DOHH2 (cell line): Measurements from ENCODE around the gene SEMA6C.

Experiments
- H3F3A ChIP-seq: fragments of 200-600 bp; sonication (generic), shearing (Covaris generic); 2 replicates; pipeline ENCODE4 v1.6.0; 2016; ENCODE audit warnings: antibody characterized with exemption, mild to moderate bottlenecking; ENCODE audit not compliant: control insufficient read depth, insufficient read depth
- H3K27ac ChIP-seq: fragments of 200-600 bp; sonication (generic); 2 replicates; pipeline ENCODE4 v1.5.1; 2014; ENCODE audit warnings: low read depth, mild to moderate bottlenecking, low read length, moderate library complexity
- H3K27me3 ChIP-seq: fragments of 200-600 bp; sonication (generic); 2 replicates; pipeline ENCODE4 v1.6.1; 2014; ENCODE audit warnings: mild to moderate bottlenecking, low read length, mixed read lengths; ENCODE audit not compliant: control insufficient read depth
- H3K36me3 ChIP-seq: fragments of 200-600 bp; sonication (generic); 2 replicates; pipeline ENCODE4 v1.6.1; 2014; ENCODE audit warnings: mild to moderate bottlenecking, low read length, moderate library complexity, mixed read lengths; ENCODE audit not compliant: control insufficient read depth
- H3K4me1 ChIP-seq: fragments of 200-600 bp; sonication (generic); 2 replicates; pipeline ENCODE4 v1.6.1; 2014; ENCODE audit warnings: mild to moderate bottlenecking, low read length, mixed read lengths; ENCODE audit not compliant: control insufficient read depth
- H3K4me2 ChIP-seq: fragments of 200-600 bp; sonication (generic); 2 replicates; pipeline ENCODE4 v1.6.0; 2014; ENCODE audit warnings: mild to moderate bottlenecking, low read length, moderate library complexity
- H3K4me3 ChIP-seq: fragments of 200-600 bp; sonication (generic); 2 replicates; pipeline ENCODE4 v1.5.1; 2014; ENCODE audit warnings: mild to moderate bottlenecking, low read length, mixed read lengths
- H3K79me2 ChIP-seq: fragments of 200-600 bp; sonication (generic); 2 replicates; pipeline ENCODE4 v1.6.1; 2014; ENCODE audit warnings: mild to moderate bottlenecking, low read length, mixed read lengths; ENCODE audit not compliant: control insufficient read depth
- H3K9me2 ChIP-seq: fragments of 200-600 bp; sonication (generic); replicated peaks from 2 replicates; pipeline ENCODE4 v1.6.1; 2014; ENCODE audit warnings: mild to moderate bottlenecking, low read length, mixed read lengths; ENCODE audit not compliant: control insufficient read depth
- H3K9me3 ChIP-seq: fragments of 200-600 bp; sonication (generic); 2 replicates; pipeline ENCODE4 v1.6.1; 2014; ENCODE audit warnings: antibody characterized with exemption, low read length, mixed read lengths; ENCODE audit not compliant: control insufficient read depth, insufficient read depth
- H4K20me1 ChIP-seq: fragments of 200-600 bp; sonication (generic); 2 replicates; pipeline ENCODE4 v1.6.0; 2014; ENCODE audit warnings: low read depth, mild to moderate bottlenecking, antibody characterized with exemption, low read length, moderate library complexity; ENCODE audit not compliant: control insufficient read depth, insufficient read depth
- EZH2phosphoT487 ChIP-seq: fragments of 200-600 bp; sonication (generic); IDR thresholded peaks from 2 replicates; pipeline ENCODE4 v1.6.1; 2017; ENCODE audit warnings: borderline replicate concordance, mild to moderate bottlenecking, antibody characterized with exemption, low read length, moderate library complexity, mixed read lengths
- TF ChIP-seq, protein P1 (sequence below): fragments of 200-600 bp; sonication (generic); IDR thresholded peaks from one replicate; pipeline ENCODE4 v1.5.1; 2014; ENCODE audit warnings: antibody characterized with exemption, mild to moderate bottlenecking, low read depth, low read length; ENCODE audit not compliant: poor library complexity, severe bottlenecking

SEMA6C gene

DNA sequence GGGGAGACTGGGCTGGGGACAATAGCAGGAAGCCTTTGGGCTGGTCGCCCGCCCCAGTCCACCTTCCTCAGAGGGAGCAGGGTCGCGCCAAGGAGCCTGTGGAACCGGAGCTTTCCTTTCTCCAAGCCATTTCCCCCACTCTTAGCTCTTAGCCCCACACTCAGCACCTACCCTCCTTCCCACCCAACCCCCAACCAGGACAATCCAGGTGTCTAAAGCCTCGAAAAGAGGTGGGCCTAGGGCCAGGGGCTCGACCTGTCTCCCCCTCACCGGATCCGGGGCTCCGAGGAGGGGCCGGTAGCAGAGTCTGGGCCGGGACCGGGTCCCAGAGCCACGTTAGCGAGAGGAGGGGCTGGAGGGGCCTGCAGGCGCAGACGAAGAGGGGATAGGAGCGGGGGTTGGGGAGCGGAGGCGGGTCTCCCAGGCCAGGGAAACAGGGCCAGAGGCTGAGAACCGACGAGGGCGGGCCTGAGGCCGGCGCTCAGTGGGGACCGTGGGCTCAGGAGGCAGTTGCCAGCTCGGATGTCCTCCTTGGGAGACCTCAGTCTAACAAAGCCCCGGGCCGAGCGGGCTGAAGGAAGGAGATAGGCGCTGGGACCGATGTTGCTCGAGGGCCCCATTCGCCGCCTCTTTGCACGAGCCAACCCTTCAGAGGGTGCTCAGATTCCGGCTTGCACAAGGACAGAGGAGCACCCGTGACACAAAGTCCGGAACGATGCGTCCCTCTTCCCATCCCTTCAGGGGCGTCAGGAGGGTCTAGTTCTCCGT is 943 bp downstream of the SEMA6C start:
- peaks cover 57% of the 10 kb centered on the region for H3K4me1 ChIP-seq
- H3K27me3 ChIP-seq: no peaks in the 10 kb centered on the region
- no peaks in the 10 kb centered on the region for H3K9me3 ChIP-seq
- H3K27ac ChIP-seq: no peak overlapping the region
- no peaks in the 10 kb centered on the region for H3K9me2 ChIP-seq
- no peaks in the 10 kb centered on the region for H3K36me3 ChIP-seq
- no peaks in the 10 kb centered on the region for H4K20me1 ChIP-seq
- no peaks in the 10 kb centered on the region for H3K79me2 ChIP-seq
- H3K4me2 ChIP-seq: peak overlapping the region; percentile 91
- TF ChIP-seq, protein P1, sequence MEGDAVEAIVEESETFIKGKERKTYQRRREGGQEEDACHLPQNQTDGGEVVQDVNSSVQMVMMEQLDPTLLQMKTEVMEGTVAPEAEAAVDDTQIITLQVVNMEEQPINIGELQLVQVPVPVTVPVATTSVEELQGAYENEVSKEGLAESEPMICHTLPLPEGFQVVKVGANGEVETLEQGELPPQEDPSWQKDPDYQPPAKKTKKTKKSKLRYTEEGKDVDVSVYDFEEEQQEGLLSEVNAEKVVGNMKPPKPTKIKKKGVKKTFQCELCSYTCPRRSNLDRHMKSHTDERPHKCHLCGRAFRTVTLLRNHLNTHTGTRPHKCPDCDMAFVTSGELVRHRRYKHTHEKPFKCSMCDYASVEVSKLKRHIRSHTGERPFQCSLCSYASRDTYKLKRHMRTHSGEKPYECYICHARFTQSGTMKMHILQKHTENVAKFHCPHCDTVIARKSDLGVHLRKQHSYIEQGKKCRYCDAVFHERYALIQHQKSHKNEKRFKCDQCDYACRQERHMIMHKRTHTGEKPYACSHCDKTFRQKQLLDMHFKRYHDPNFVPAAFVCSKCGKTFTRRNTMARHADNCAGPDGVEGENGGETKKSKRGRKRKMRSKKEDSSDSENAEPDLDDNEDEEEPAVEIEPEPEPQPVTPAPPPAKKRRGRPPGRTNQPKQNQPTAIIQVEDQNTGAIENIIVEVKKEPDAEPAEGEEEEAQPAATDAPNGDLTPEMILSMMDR: no peak
- no peak for TF ChIP-seq EZH2phosphoT487
- 0 out of 2 replicates have a peak, but pooled peaks cover 2% of the 10 kb centered on the region for H3F3A ChIP-seq
- peak overlapping the region; percentile 73 for H3K4me3 ChIP-seq

DNA sequence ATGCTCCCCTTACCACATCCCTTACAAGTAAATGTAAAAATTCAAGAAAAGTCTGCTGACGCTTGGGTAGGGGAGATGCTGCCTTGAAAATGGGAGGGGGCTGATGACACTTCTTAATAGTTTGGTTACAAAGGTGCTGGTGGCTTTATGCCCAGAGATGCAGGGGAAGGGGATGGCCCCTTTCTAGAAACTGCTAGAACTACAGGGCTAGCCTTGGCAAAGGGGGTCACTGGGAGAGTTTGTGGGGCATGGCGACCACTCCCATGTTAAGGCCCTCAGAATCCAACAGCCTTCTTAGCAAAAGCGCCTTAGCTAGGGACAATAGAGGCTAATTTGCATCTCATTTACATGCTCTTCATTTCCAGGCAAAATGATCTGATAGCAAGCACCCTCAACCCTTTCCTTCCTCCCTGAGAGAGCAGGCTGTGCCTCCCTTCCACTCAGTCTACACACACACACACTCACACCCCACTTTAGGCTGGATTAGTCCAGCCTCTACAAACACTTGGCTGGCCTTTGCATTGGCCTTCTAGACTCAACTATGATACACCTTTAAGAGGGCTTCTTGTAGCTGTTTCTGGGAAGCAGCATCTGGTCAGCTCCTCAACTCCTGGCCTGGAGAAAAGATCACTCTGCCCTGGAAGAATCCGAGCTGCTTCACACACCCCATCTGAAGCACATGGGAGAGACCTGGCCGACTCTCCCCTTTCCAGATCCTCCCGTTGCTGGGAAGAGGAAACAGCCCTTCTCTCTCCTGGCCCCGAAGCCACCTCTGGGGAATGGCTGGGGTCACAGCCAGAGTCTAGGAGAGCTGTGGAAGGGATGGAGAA is 1.7 kb downstream of the SEMA6C start:
- H4K20me1 ChIP-seq: no peaks in the 10 kb centered on the region
- no peak overlapping the region for H3K27ac ChIP-seq
- H3K27me3 ChIP-seq: no peaks in the 10 kb centered on the region
- TF ChIP-seq, protein P1: no peak
- TF ChIP-seq EZH2phosphoT487: no peak
- H3K9me2 ChIP-seq: no peaks in the 10 kb centered on the region
- H3K36me3 ChIP-seq: no peaks in the 10 kb centered on the region
- no peak overlapping the region for H3K4me3 ChIP-seq
- H3K9me3 ChIP-seq: no peaks in the 10 kb centered on the region
- H3K4me2 ChIP-seq: peak overlapping the region; percentile 33
- no peaks in the 10 kb centered on the region for H3K79me2 ChIP-seq
- peaks cover 56% of the 10 kb centered on the region for H3K4me1 ChIP-seq
- no peaks in the 10 kb centered on the region for H3F3A ChIP-seq

DNA sequence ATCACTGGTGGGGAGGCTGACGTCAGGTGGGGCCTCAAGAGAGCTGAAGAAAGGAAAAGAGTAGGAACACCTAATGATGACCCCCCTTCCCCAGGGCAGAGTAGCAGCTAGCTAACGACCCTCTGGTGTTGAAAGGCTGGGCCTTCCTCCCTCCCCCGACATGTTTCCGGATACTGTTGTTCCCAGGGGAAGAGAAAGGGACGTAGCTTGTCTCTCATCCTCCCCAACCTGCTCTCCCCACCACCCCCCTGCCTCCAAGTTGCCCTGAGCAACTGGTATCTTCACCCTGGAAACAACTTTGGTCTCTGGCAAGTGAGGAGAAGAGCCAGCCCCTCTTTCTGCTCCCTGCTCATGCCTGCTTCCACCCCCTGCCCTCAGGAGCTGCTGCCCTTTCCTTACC is 2.4 kb downstream of the SEMA6C start:
- Histone ChIP-seq H3K4me2 (peak overlapping the region; percentile 33), H3K36me3 (no peaks in the 10 kb centered on the region), H3K79me2 (no peaks in the 10 kb centered on the region), H3K9me2 (no peaks in the 10 kb centered on the region), H3K27me3 (no peaks in the 10 kb centered on the region), H3K9me3 (no peaks in the 10 kb centered on the region), H3K4me1 (peaks cover 52% of the 10 kb centered on the region), H3K27ac (no peak overlapping the region), H3F3A (no peaks in the 10 kb centered on the region), H4K20me1 (no peaks in the 10 kb centered on the region), H3K4me3 (no peak overlapping the region)
- TF ChIP-seq EZH2phosphoT487: no peak
- TF ChIP-seq, protein P1: no peak
